Activated CD4-positive, alpha-beta memory T cell treated with anti-CD3 and anti-CD28 coated beads, Interleukin-2, amount 10 ng/mL, durations not matched to agents 7 days and 5 days (primary cell): ENCODE measurements around the gene FAM53B. TPM values are rescaled to one million over a fixed set of nuclear protein-coding genes. Genes with fewer than 3 reads are reported as not detected.

Experiments
- CTCF ChIA-PET: fragments of 350-600 bp; sonication (Branson Sonifier 250); formaldehyde crosslinking; loops from one replicate; lab custom pipeline; 2021; ENCODE audit warnings: antibody characterized with exemption, inconsistent platforms; lab: Charles Lee
- POLR2A ChIA-PET: fragments of 350-600 bp; sonication (Branson Sonifier 250); formaldehyde crosslinking; loops from one replicate; lab custom pipeline; 2021; ENCODE audit warnings: antibody characterized with exemption; lab: Charles Lee
- DNase-seq: peaks from one replicate; pipeline ENCODE4 v3.0.0-alpha.2; 2020
- H3K27ac Mint-ChIP-seq: one replicate; pipeline ENCODE4 v1.8.0; 2021; ENCODE audit warnings: mild to moderate bottlenecking, mixed read lengths
- H3K27me3 Mint-ChIP-seq: one replicate; pipeline ENCODE4 v1.8.0; 2021; ENCODE audit warnings: mixed read lengths
- H3K36me3 Mint-ChIP-seq: one replicate; pipeline ENCODE4 v1.8.0; 2021; ENCODE audit warnings: low read depth, mixed read lengths
- H3K4me1 Mint-ChIP-seq: one replicate; pipeline ENCODE4 v1.8.0; 2021; ENCODE audit warnings: mixed read lengths
- H3K4me3 Mint-ChIP-seq: one replicate; pipeline ENCODE4 v1.8.0; 2021; ENCODE audit warnings: mild to moderate bottlenecking, mixed read lengths
- H3K9me3 Mint-ChIP-seq: one replicate; pipeline ENCODE4 v1.8.0; 2021; ENCODE audit warnings: mixed read lengths
- total RNA-seq, 2 experiments: library from RNA; stranded (reverse); gene quantifications; one replicate each; pipeline ENCODE4 v1.2.3, GENCODE V29; 2021

The FAM53B gene
- total RNA-seq, 2 experiments from 2014 or later = 44.9 to 46.6 TPM

DNA sequence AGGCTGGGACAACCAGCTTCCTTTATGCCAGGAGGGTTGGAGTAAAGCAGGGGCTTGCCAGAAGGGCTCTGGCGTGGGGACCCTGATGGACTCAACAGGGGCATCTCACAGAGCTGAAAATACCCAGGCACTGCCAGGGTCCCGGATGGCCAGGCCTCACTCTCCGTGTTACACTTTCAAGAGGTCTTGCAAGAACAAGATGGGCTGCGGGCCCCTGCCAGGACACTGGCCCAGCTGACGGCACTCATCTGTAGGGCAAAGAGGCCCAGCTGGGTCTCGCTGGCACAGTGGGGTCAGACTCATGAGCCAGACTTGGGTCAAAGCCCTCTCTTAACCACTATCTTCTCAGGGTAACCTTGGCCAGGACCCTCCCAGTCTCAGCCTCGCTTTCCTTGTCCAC is 90.9 kb downstream of the FAM53B start:
- Mint-ChIP-seq H3K27ac (peak overlapping the region; percentile 16), H3K4me3 (no peak overlapping the region), H3K36me3 (peaks cover 42% of the 10 kb centered on the region), H3K4me1 (peaks cover 88% of the 10 kb centered on the region), H3K9me3 (no peaks in the 10 kb centered on the region), H3K27me3 (no peaks in the 10 kb centered on the region)
- DNase-seq = no peak
- CTCF ChIA-PET = no interaction called here
- POLR2A ChIA-PET = interaction anchor here (0.6 to 1.6 kb wide), 9 partner anchors 9 to 234 kb away, joined by 3 to 8 read pairs (median 4); partner anchors contain the start of gene OAT

DNA sequence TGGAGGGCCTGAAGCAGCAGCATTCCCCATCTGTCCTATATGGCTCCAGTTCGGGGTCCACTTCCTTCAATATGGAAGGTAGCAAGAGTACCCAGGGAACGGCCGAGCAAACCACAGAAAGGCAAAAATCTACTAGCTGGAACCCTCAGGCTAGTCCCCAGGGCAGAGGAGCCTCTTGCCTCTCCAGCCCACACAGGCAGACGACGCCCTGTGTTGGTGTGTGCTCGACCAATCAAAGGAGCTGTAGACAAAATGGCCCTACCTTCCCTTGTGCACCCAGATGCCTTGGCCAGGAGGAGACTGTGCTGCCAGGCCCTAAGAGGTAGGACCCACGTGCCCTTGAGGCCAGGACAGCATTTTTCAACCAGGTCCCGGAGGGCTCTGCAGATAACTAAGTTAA is 91.5 kb downstream of the FAM53B start:
- Mint-ChIP-seq H3K4me1 (peaks cover 88% of the 10 kb centered on the region), H3K4me3 (no peak overlapping the region), H3K27me3 (no peaks in the 10 kb centered on the region), H3K36me3 (peaks cover 41% of the 10 kb centered on the region), H3K27ac (no peak overlapping the region), H3K9me3 (no peaks in the 10 kb centered on the region)
- ChIA-PET CTCF (no interaction called here), POLR2A (interaction anchor here (0.6 to 6.0 kb wide), 11 partner anchors 8 to 234 kb away, joined by 3 to 39 read pairs (median 4); partner anchors contain the start of gene OAT)
- no peak for DNase-seq

DNA sequence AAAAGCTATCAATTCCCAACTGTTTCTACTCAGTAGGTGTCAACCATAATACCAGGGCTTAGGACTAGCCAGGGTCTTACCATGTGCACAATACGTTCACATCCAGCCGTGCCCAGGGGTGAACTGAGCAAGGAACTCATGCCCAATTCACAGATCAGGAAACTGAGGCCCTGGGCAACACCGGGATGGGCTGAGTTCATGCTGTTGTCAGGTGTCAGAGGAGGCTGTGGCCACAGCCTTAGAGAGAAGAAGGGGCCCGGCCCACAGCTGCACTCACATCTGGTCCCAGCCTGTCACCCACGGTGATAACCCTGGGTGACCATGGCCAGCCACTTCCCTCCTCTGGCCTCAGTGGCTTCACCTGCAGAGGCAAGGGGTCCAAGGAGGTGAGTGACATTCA is 92.0 kb downstream of the FAM53B start:
- POLR2A ChIA-PET = interaction anchor here (0.7 to 6.0 kb wide), 4 partner anchors 22 to 89 kb away, joined by 3 to 39 read pairs (median 6); no protein-coding TSS in a partner anchor
- H3K27ac Mint-ChIP-seq = peak overlapping the region; percentile 48

DNA sequence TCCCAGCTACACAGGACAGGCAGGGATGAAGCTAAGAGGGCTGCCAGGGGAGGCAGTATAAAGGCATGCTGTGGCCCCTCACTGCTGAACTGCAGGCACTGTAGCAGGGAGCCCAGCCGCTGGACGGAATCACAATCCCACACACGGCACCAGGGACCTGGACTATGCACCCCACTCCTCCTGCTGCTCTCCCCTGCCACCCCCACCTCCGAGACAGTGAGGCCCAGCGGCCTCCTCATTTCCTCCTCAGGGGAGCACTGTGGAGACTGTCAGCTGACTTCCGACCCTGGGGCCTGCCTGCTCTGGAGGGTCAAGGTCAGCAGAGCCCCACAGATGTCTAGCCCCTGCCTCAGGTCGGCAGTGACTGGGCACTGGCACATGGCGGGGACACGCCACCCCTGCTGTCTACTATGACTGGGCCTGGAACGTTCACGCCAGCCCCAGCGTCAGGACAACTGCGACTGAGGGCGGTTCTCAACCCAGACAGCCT is 92.7 kb downstream of the FAM53B start:
- Mint-ChIP-seq H3K4me3 (no peak overlapping the region), H3K27ac (peak overlapping the region; percentile 72), H3K36me3 (peaks cover 46% of the 10 kb centered on the region), H3K4me1 (peaks cover 91% of the 10 kb centered on the region), H3K9me3 (no peaks in the 10 kb centered on the region), H3K27me3 (no peaks in the 10 kb centered on the region)
- POLR2A ChIA-PET = interaction anchor here (0.7 to 6.5 kb wide), 7 partner anchors 8 to 90 kb away, joined by 3 to 89 read pairs (median 39); no protein-coding TSS in a partner anchor
- CTCF ChIA-PET = interaction anchor here (1.9 to 6.8 kb wide), 4 partner anchors 8 to 90 kb away, joined by 4 to 74 read pairs (median 50); no protein-coding TSS in a partner anchor
- no peak for DNase-seq

More for the DNA sequence above, 92.0 kb downstream of the FAM53B start:
- no peak for DNase-seq
- Mint-ChIP-seq H3K4me1 (peaks cover 88% of the 10 kb centered on the region), H3K4me3 (no peak overlapping the region), H3K36me3 (peaks cover 42% of the 10 kb centered on the region), H3K9me3 (no peaks in the 10 kb centered on the region), H3K27me3 (no peaks in the 10 kb centered on the region)
- CTCF ChIA-PET = interaction anchor here (5.4 kb wide), 1 partner anchor 7 kb away, joined by 44 read pairs; no protein-coding TSS in a partner anchor

DNA sequence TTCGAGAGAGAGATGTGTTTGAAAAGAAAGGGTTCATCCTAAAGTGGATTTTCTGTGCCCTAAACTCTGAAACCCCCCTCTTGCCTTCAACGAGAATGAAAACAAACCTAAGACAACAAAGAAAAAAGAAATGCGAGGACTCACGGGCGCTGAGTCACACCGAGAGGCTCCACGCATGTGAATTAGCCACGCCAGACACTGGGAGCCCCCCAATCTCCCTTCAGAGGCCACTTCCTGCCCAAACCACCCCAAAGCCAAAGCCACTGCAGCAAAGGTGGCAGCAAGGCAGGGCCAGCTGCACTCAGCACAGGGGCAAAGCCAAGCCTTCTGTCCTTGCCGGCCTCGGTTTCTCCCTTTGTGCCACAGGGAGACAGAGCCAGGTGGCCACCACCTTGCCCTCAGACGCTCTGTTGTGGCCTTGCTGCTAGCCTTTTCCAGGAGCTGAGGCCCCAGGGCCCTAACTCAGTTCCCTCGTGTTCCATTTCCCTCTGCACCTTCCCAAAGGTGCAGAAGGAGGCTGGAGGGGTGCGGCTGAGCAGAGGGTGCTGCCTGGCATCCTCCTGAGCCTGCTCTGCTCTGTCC is 93.3 kb downstream of the FAM53B start:
- H3K4me3 Mint-ChIP-seq = peak overlapping the region; percentile 31
- peaks cover 94% of the 10 kb centered on the region for H3K4me1 Mint-ChIP-seq
- no peaks in the 10 kb centered on the region for H3K27me3 Mint-ChIP-seq
- H3K36me3 Mint-ChIP-seq = peaks cover 48% of the 10 kb centered on the region
- H3K9me3 Mint-ChIP-seq = no peaks in the 10 kb centered on the region
- DNase-seq = peak; percentile 81
- H3K27ac Mint-ChIP-seq = peak overlapping the region; percentile 72
- POLR2A ChIA-PET = interaction anchor here (0.7 to 6.5 kb wide), 8 partner anchors 8 to 90 kb away, joined by 3 to 89 read pairs (median 22); no protein-coding TSS in a partner anchor
- CTCF ChIA-PET = interaction anchor here (1.9 to 6.8 kb wide), 4 partner anchors 8 to 90 kb away, joined by 4 to 74 read pairs (median 50); no protein-coding TSS in a partner anchor

DNA sequence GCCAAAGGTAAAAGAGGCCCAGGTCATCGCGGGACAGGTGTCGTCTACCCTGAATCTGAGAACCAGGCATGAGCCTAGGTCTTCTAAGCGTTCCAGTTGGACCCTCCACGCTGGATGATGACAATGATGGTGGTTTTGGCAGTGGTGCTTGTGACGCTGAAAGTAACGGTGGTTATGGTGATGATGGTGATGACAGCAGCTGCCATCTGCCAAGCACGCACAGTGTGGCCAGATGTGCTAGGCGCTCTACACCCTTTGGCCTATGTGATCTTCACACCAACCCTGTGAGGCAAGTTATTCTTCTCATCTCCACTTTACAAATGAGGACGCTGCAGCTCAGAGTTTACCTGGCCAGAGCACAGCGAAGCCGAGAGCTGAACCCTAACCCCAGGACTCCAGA is 93.9 kb downstream of the FAM53B start:
- CTCF ChIA-PET = interaction anchor here (1.9 to 6.8 kb wide), 5 partner anchors 9 to 91 kb away, joined by 4 to 74 read pairs (median 44); no protein-coding TSS in a partner anchor
- peaks cover 44% of the 10 kb centered on the region for H3K36me3 Mint-ChIP-seq
- no peaks in the 10 kb centered on the region for H3K27me3 Mint-ChIP-seq
- DNase-seq = no peak
- POLR2A ChIA-PET = interaction anchor here (1.0 to 6.5 kb wide), 8 partner anchors 9 to 91 kb away, joined by 3 to 89 read pairs (median 44); no protein-coding TSS in a partner anchor
- H3K4me3 Mint-ChIP-seq = peak overlapping the region; percentile 31
- peak overlapping the region; percentile 72 for H3K27ac Mint-ChIP-seq
- H3K4me1 Mint-ChIP-seq = peaks cover 90% of the 10 kb centered on the region
- no peaks in the 10 kb centered on the region for H3K9me3 Mint-ChIP-seq

DNA sequence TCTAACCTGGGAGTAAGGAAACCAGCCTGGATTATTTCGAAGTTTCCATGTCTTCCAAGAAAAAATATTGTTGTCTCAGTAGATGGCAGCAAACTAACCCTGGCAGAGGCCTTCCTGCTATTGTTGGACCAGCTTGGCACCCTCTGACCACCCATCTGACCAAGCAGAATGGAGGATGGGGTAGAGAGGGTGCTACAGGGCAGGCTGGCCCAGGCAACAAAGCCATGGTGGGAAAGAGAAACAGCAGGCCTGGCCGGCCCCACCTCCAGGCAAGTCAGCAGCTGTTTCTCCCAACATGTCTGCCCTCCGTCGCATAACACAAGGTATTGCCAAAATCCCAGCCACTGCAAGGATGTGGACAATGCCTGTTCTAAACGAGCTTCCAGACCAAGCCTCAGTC is 95.0 kb downstream of the FAM53B start:
- Mint-ChIP-seq H3K36me3 (peaks cover 39% of the 10 kb centered on the region), H3K27ac (peak overlapping the region; percentile 95)

DNA sequence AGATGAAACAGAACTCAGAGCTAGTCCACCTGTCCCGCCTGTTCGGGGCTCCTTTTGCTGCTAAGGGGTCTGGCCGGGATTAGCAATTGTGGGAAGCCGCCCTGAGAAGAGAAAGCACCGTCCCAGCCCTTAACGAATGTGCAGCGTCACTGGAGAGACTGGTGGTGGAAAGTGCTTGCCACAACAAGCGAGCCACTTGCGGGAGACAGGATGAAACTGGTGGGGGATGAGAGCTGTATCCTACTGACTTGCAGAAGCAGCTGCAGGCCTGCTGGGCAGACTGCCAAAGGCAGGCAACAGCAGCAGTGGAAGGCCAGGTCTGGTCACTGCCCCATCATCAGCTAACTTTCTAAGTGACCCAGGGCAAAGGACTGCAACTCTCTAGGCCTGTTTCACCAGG is 95.4 kb downstream of the FAM53B start:
- peak; percentile 75 for DNase-seq
- H3K27me3 Mint-ChIP-seq = no peaks in the 10 kb centered on the region
- no peaks in the 10 kb centered on the region for H3K9me3 Mint-ChIP-seq
- ChIA-PET CTCF (interaction anchor here (0.9 to 6.8 kb wide), 13 partner anchors 10 to 97 kb away, joined by 3 to 74 read pairs (median 11); no protein-coding TSS in a partner anchor), POLR2A (interaction anchor here (0.7 to 6.5 kb wide), 20 partner anchors 10 to 268 kb away, joined by 3 to 89 read pairs (median 8); partner anchors contain the start of gene EEF1AKMT2)
- H3K4me3 Mint-ChIP-seq = peak overlapping the region; percentile 69
- H3K36me3 Mint-ChIP-seq = peaks cover 36% of the 10 kb centered on the region
- H3K27ac Mint-ChIP-seq = peak overlapping the region; percentile 95
- H3K4me1 Mint-ChIP-seq = peaks cover 89% of the 10 kb centered on the region

More for the DNA sequence above, 95.0 kb downstream of the FAM53B start:
- POLR2A ChIA-PET = interaction anchor here (0.7 to 6.5 kb wide), 21 partner anchors 10 to 267 kb away, joined by 3 to 89 read pairs (median 8); partner anchors contain the start of gene EEF1AKMT2
- Mint-ChIP-seq H3K27me3 (no peaks in the 10 kb centered on the region), H3K4me1 (peaks cover 89% of the 10 kb centered on the region), H3K4me3 (no peak overlapping the region), H3K9me3 (no peaks in the 10 kb centered on the region)
- CTCF ChIA-PET = interaction anchor here (0.9 to 6.8 kb wide), 12 partner anchors 10 to 96 kb away, joined by 3 to 74 read pairs (median 12); no protein-coding TSS in a partner anchor
- no peak for DNase-seq

DNA sequence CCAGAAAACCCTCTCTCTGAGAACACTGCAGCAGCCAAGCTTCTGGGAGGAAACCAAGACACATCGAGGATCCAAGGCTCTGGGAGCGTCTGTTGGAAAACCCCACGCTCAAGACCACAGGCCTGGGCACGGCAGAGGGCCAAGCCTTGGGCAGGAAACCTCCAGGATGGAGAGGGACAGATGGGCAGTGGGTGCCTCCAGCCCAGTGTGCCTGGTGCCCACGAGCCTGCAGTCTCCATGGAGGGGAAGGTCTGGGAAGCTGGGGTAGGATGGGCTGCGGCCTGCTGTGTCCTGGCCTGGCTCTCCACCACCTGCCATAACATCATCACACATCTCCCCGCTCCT is 96.1 kb downstream of the FAM53B start:
- Mint-ChIP-seq H3K27ac (peak overlapping the region; percentile 95), H3K9me3 (no peaks in the 10 kb centered on the region), H3K4me3 (peak overlapping the region; percentile 69), H3K4me1 (peaks cover 90% of the 10 kb centered on the region), H3K27me3 (no peaks in the 10 kb centered on the region), H3K36me3 (peaks cover 36% of the 10 kb centered on the region)
- no peak for DNase-seq
- CTCF ChIA-PET = interaction anchor here (1.1 to 6.8 kb wide), 17 partner anchors 11 to 107 kb away, joined by 3 to 74 read pairs (median 11); no protein-coding TSS in a partner anchor
- POLR2A ChIA-PET = interaction anchor here (1.0 to 6.5 kb wide), 21 partner anchors 11 to 268 kb away, joined by 3 to 89 read pairs (median 8); partner anchors contain the start of gene ABRAXAS2

DNA sequence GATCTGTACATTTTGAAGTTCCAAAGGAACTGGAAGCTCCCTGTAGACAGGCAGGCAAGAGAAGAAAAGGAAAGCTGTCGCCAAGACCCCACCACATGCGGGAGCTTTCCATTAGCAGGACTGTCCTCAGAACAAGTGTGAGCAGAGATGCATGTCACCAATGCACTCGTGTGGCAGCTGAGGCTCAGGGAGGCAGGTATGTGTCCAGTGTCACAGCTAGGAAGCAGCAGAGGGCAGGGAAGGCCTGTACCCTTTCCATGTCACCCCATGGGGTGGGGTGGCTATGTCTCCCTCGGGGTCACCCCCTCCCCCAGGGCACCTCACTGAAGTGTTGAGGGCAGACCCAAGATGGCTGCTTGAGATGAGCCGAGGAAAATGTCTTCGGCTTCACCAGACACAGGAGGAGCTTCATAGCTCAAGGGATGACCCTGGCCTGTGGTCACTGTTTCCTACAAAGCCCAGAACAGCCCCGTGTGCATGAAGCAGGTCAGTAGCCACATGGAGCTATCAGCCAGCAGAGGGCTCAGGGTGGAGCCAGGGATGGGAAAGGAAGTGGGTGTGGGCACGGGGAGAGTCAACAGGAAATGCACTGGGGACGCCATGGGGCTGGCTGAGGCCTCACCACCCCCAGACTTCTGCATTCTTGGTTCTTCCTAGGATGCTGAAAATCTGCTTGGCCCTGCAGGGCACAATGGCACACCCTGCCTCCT is 96.6 kb downstream of the FAM53B start:
- Mint-ChIP-seq H3K9me3 (no peaks in the 10 kb centered on the region), H3K4me3 (peak overlapping the region; percentile 69), H3K27me3 (no peaks in the 10 kb centered on the region), H3K4me1 (peaks cover 90% of the 10 kb centered on the region), H3K27ac (peak overlapping the region; percentile 95), H3K36me3 (peaks cover 40% of the 10 kb centered on the region)
- DNase-seq = peak; percentile 88
- ChIA-PET POLR2A (interaction anchor here (0.7 to 6.5 kb wide), 24 partner anchors 10 to 269 kb away, joined by 3 to 89 read pairs (median 6); partner anchors contain the start of gene ABRAXAS2), CTCF (interaction anchor here (0.6 to 6.8 kb wide), 18 partner anchors 12 to 106 kb away, joined by 3 to 74 read pairs (median 10); no protein-coding TSS in a partner anchor)

DNA sequence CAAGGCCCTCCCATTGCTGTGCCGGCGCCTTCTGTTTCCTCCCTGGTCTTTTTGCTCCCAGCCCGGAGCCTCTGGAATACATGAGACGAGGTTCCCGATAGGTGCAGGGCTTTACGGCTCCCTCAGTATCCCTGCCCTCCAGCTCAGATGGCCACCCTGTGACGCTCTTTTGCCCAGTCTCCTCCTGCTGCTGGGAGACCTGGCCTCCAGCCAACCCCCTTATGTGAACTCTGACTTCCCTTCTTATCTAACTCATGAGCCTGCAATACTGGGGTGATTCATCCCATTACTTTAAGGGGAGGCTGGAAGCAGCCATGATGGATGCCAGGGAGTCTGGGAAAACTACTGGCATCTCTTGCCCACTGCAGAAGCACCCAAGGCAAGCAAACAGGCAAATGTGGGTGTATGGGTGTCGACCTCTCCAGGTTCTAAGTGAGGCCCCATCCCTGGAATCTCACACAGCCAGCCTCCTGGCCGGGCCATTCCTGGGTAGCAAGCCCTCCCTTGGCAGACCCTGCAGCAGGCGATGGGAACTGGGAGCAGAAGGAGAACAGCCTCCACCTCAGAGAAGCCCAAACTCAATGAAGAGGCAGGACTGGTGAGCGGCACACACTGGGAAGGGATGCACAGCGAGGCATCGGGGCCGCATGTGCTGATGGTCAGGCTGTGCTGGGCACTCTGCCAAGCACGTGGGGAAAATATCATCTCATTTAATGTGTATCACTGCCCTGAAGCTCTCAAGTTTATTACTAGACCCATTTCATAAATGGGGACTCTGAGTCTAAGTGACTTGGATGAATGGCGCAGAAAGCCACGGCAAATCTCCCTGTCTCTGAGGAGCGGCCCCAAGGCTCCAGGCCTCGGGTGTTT is 97.5 kb downstream of the FAM53B start:
- H3K36me3 Mint-ChIP-seq = peaks cover 37% of the 10 kb centered on the region
- no peak for DNase-seq
- peaks cover 89% of the 10 kb centered on the region for H3K4me1 Mint-ChIP-seq
- no peaks in the 10 kb centered on the region for H3K27me3 Mint-ChIP-seq
- no peak overlapping the region for H3K4me3 Mint-ChIP-seq
- ChIA-PET POLR2A (interaction anchor here (0.7 to 6.5 kb wide), 15 partner anchors 12 to 155 kb away, joined by 3 to 89 read pairs (median 11); partner anchors contain the start of gene ABRAXAS2), CTCF (interaction anchor here (0.6 to 6.8 kb wide), 16 partner anchors 12 to 106 kb away, joined by 3 to 74 read pairs (median 10); no protein-coding TSS in a partner anchor)
- no peaks in the 10 kb centered on the region for H3K9me3 Mint-ChIP-seq
- peak overlapping the region; percentile 95 for H3K27ac Mint-ChIP-seq
